Loucy (cell line): ENCODE measurements around the gene SKAP2.
A peak's percentile ranks its signal among the peaks of the same experiment; 100 is the strongest.

Experiments used
- H2AFZ ChIP-seq: fragments of 200-600 bp; sonication (generic); 2 replicates; pipeline ENCODE4 v1.6.0; 2016; ENCODE audit warnings: antibody characterized with exemption, mild to moderate bottlenecking, low read length, moderate library complexity
- H3F3A ChIP-seq: fragments of 200-600 bp; 2 replicates; pipeline ENCODE4 v1.6.0; 2016; ENCODE audit warnings: antibody characterized with exemption, low read depth, mild to moderate bottlenecking
- H3K27me3 ChIP-seq: fragments of 200-600 bp; sonication (generic); 2 replicates; pipeline ENCODE4 v1.6.1; 2014; ENCODE audit warnings: low read length, mild to moderate bottlenecking; ENCODE audit not compliant: insufficient read depth, poor library complexity, severe bottlenecking
- H3K36me3 ChIP-seq: fragments of 200-600 bp; sonication (generic); 2 replicates; pipeline ENCODE4 v1.6.1; 2016; ENCODE audit warnings: low read length; ENCODE audit not compliant: insufficient read depth
- H3K4me1 ChIP-seq: fragments of 200-600 bp; sonication (generic); 2 replicates; pipeline ENCODE4 v1.5.1; 2014; ENCODE audit warnings: low read length, mild to moderate bottlenecking; ENCODE audit not compliant: insufficient read depth, poor library complexity, severe bottlenecking
- H3K4me2 ChIP-seq: fragments of 200-600 bp; sonication (generic); 2 replicates; pipeline ENCODE4 v1.6.0; 2014; ENCODE audit warnings: antibody characterized with exemption, low read length, low read depth, mild to moderate bottlenecking; ENCODE audit not compliant: poor library complexity, severe bottlenecking
- H3K4me3 ChIP-seq: fragments of 200-600 bp; sonication (generic); 2 replicates; pipeline ENCODE4 v1.5.1; 2014; ENCODE audit warnings: low read length, mild to moderate bottlenecking, mixed read lengths; ENCODE audit not compliant: poor library complexity, severe bottlenecking
- H3K79me2 ChIP-seq: fragments of 200-600 bp; sonication (generic); 2 replicates; pipeline ENCODE4 v1.6.1; 2014; ENCODE audit warnings: low read length; ENCODE audit not compliant: insufficient read depth
- H3K9ac ChIP-seq: fragments of 200-600 bp; sonication (generic); 2 replicates; pipeline ENCODE4 v1.6.0; 2014; ENCODE audit warnings: mild to moderate bottlenecking, low read depth, low read length, moderate library complexity; ENCODE audit not compliant: poor library complexity, severe bottlenecking
- H3K9me2 ChIP-seq: fragments of 200-600 bp; sonication (generic); replicated peaks from 2 replicates; pipeline ENCODE4 v1.6.1; 2016; ENCODE audit warnings: low read depth, low read length, mixed read lengths
- H3K9me3 ChIP-seq: fragments of 200-600 bp; sonication (generic); 2 replicates; pipeline ENCODE4 v1.6.1; 2014; ENCODE audit warnings: mild to moderate bottlenecking, antibody characterized with exemption, low read length, low read depth; ENCODE audit not compliant: insufficient read depth
- H4K20me1 ChIP-seq: fragments of 200-600 bp; sonication (generic); 2 replicates; pipeline ENCODE4 v1.6.0; 2014; ENCODE audit warnings: antibody characterized with exemption, low read length, mild to moderate bottlenecking; ENCODE audit not compliant: insufficient read depth, poor library complexity, severe bottlenecking
- CTCF ChIP-seq: fragments of 200-600 bp; sonication (generic); conservative IDR thresholded peaks from 2 replicates; pipeline ENCODE4 v1.5.1; 2014; ENCODE audit warnings: mild to moderate bottlenecking, antibody characterized with exemption, low read length
- EZH2phosphoT487 ChIP-seq: fragments of 200-600 bp; IDR thresholded peaks from 2 replicates; pipeline ENCODE4 v1.6.1; 2018; ENCODE audit warnings: antibody characterized with exemption, mild to moderate bottlenecking, moderate library complexity, borderline replicate concordance

SKAP2 gene

GRCh38 chr7:26853788-26854393, 10.5 kb downstream of the SKAP2 start:
- Histone ChIP-seq H3K36me3 (no peaks in the 10 kb centered on the region), H2AFZ (no peak overlapping the region), H3K9ac (peak overlapping the region; percentile 94), H3F3A (no peaks in the 10 kb centered on the region), H4K20me1 (no peaks in the 10 kb centered on the region), H3K4me1 (peaks cover 84% of the 10 kb centered on the region), H3K9me3 (no peaks in the 10 kb centered on the region), H3K9me2 (no peaks in the 10 kb centered on the region), H3K4me2 (peak overlapping the region; percentile 98), H3K4me3 (peak overlapping the region; percentile 86), H3K27me3 (no peaks in the 10 kb centered on the region), H3K79me2 (peaks cover 97% of the 10 kb centered on the region)
- TF ChIP-seq CTCF (peak; percentile 84), EZH2phosphoT487 (no peak)

- Histone ChIP-seq H3K27me3 (no peaks in the 10 kb centered on the region), H4K20me1 (no peaks in the 10 kb centered on the region), H3K4me3 (peak overlapping the region; percentile 47), H3K4me2 (peak overlapping the region; percentile 82), H3K9me3 (no peaks in the 10 kb centered on the region), H2AFZ (no peak overlapping the region), H3K4me1 (peaks cover 87% of the 10 kb centered on the region), H3K9ac (peak overlapping the region; percentile 82), H3K79me2 (peaks cover 96% of the 10 kb centered on the region), H3F3A (0 out of 2 replicates have a peak, but pooled peaks cover 2% of the 10 kb centered on the region), H3K9me2 (no peaks in the 10 kb centered on the region), H3K36me3 (no peaks in the 10 kb centered on the region)
- TF ChIP-seq CTCF (no peak), EZH2phosphoT487 (no peak)
These were observed 14.2 kb downstream of the SKAP2 start for GRCh38 chr7:26850193-26850651.

GRCh38 chr7:26843705-26844104, 20.7 kb downstream of the SKAP2 start:
- TF ChIP-seq EZH2phosphoT487 (no peak), CTCF (peak; percentile 56)
- peak overlapping the region; percentile 82 for H3K9ac ChIP-seq
- H4K20me1 ChIP-seq, result no peaks in the 10 kb centered on the region
- H2AFZ ChIP-seq, result no peak overlapping the region
- peak overlapping the region; percentile 82 for H3K4me2 ChIP-seq
- H3K9me3 ChIP-seq, result no peaks in the 10 kb centered on the region
- H3K79me2 ChIP-seq, result peaks cover 91% of the 10 kb centered on the region
- no peaks in the 10 kb centered on the region for H3K9me2 ChIP-seq
- peak overlapping the region; percentile 65 for H3K4me3 ChIP-seq
- H3K4me1 ChIP-seq, result peaks cover 86% of the 10 kb centered on the region
- 0 out of 2 replicates have a peak, but pooled peaks cover under 1% of the 10 kb centered on the region for H3F3A ChIP-seq
- H3K27me3 ChIP-seq, result no peaks in the 10 kb centered on the region
- H3K36me3 ChIP-seq, result no peaks in the 10 kb centered on the region
